IMR-90 (cell line): Measurements from ENCODE around the gene HEATR5A. TPM values are rescaled to one million over a fixed set of nuclear protein-coding genes. Genes with fewer than 3 reads are reported as not detected.

Experiments used
- ATAC-seq: fragments of 200-7000 bp; cut with Tn5 transposase; 2 replicates; pipeline ENCODE4 v1.9.1; 2020; ENCODE audit warnings: low read depth, mild to moderate bottlenecking, moderate library complexity
- BruUV-seq: library from RNA; stranded (reverse); fragments of 400-500 nt; replicated peaks from 2 replicates; lab custom pipeline; 2021; lab: Mats Ljungman, UMichigan
- CTCF ChIA-PET: fragments of 300-600 bp; formaldehyde crosslinking; extraction: SDS; loops from one replicate; lab custom pipeline; 2021; ENCODE audit warnings: antibody characterized with exemption; lab: Yijun Ruan, JAX
- POLR2A ChIA-PET: fragments of 300-600 bp; sonication (Branson Sonifier 250); formaldehyde crosslinking; loops from one replicate; lab custom pipeline; 2022; ENCODE audit warnings: antibody characterized with exemption; ENCODE audit not compliant: unreplicated experiment; lab: Charles Lee
- DNase-seq: peaks from one replicate; pipeline ENCODE4 v3.0.0; 2013
- H2AFZ ChIP-seq: replicated peaks from 2 replicates; pipeline ENCODE3; 2013; ENCODE audit warnings: low read length, mild to moderate bottlenecking; ENCODE audit not compliant: poor library complexity
- H2AK5ac ChIP-seq: 2 replicates; pipeline ENCODE4 v1.6.1; 2013; ENCODE audit warnings: low read depth, low read length, inconsistent platforms
- H2AK9ac ChIP-seq: replicated peaks from 2 replicates; pipeline ENCODE3; 2013; ENCODE audit warnings: mild to moderate bottlenecking, low read depth, low read length, moderate library complexity; ENCODE audit not compliant: poor library complexity
- H2BK120ac ChIP-seq: 2 replicates; pipeline ENCODE4 v1.6.1; 2013; ENCODE audit warnings: low read depth, low read length, inconsistent platforms
- H2BK15ac ChIP-seq: 3 replicates; pipeline ENCODE4 v1.6.1; 2013; ENCODE audit warnings: low read depth, low read length, inconsistent platforms
- H2BK20ac ChIP-seq: 2 replicates; pipeline ENCODE4 v1.6.1; 2013; ENCODE audit warnings: low read depth, mild to moderate bottlenecking, inconsistent platforms, low read length, moderate library complexity
- H2BK5ac ChIP-seq: 2 replicates; pipeline ENCODE4 v1.6.1; 2013; ENCODE audit warnings: mild to moderate bottlenecking, low read depth, low read length, inconsistent platforms; ENCODE audit not compliant: poor library complexity, severe bottlenecking
- H3K14ac ChIP-seq: replicated peaks from 2 replicates; pipeline ENCODE4 v1.6.1; 2013; ENCODE audit warnings: low read depth, low read length, inconsistent platforms
- H3K18ac ChIP-seq: 2 replicates; pipeline ENCODE4 v1.6.1; 2013; ENCODE audit warnings: low read depth, low read length, control low read depth
- H3K23ac ChIP-seq: 2 replicates; pipeline ENCODE4 v1.6.1; 2013; ENCODE audit warnings: low read depth, low read length, inconsistent platforms
- H3K27ac ChIP-seq: 2 replicates; pipeline ENCODE4 v1.5.1; 2013; ENCODE audit warnings: mild to moderate bottlenecking, control low read depth, low read length; ENCODE audit not compliant: insufficient read depth
- H3K27me3 ChIP-seq: 2 replicates; pipeline ENCODE4 v1.6.1; 2013; ENCODE audit warnings: low read length; ENCODE audit not compliant: control insufficient read depth, insufficient read depth
- H3K36me3 ChIP-seq: 2 replicates; pipeline ENCODE4 v1.6.1; 2013; ENCODE audit warnings: low read length, mixed read lengths; ENCODE audit not compliant: control insufficient read depth, insufficient read depth
- H3K4ac ChIP-seq: 2 replicates; pipeline ENCODE4 v1.6.1; 2013; ENCODE audit warnings: low read depth, low read length, inconsistent platforms
- H3K4me1 ChIP-seq: 2 replicates; pipeline ENCODE4 v1.6.1; 2013; ENCODE audit warnings: low read length, mixed read lengths; ENCODE audit not compliant: control insufficient read depth, insufficient read depth
- H3K4me2 ChIP-seq: 2 replicates; pipeline ENCODE4 v1.6.1; 2013; ENCODE audit warnings: low read depth, mild to moderate bottlenecking, control low read depth, low read length, moderate library complexity
- H3K4me3 ChIP-seq: 2 replicates; pipeline ENCODE4 v1.5.1; 2013; ENCODE audit warnings: low read depth, mild to moderate bottlenecking, control low read depth, low read length, moderate library complexity; ENCODE audit not compliant: insufficient read depth
- H3K56ac ChIP-seq: 2 replicates; pipeline ENCODE4 v1.6.1; 2013; ENCODE audit warnings: low read length, inconsistent platforms; ENCODE audit not compliant: insufficient read depth; ENCODE audit errors: extremely low read depth
- H3K79me1 ChIP-seq, 2 experiments: 2 replicates each; pipeline ENCODE4 v1.6.1; 2013; ENCODE audit warnings: low read length in 2 of 2, inconsistent platforms in 1 of 2, low read depth in 1 of 2
- H3K9ac ChIP-seq: 2 replicates; pipeline ENCODE4 v1.6.1; 2013; ENCODE audit warnings: low read depth, low read length, control low read depth
- H3K9me1 ChIP-seq: 2 replicates; pipeline ENCODE4 v1.6.1; 2013; ENCODE audit warnings: low read length, inconsistent platforms; ENCODE audit not compliant: insufficient read depth
- H3K9me3 ChIP-seq: 2 replicates; pipeline ENCODE4 v1.6.1; 2013; ENCODE audit warnings: low read length; ENCODE audit not compliant: control insufficient read depth, insufficient read depth
- H4K20me1 ChIP-seq: 2 replicates; pipeline ENCODE4 v1.6.1; 2013; ENCODE audit warnings: low read length, inconsistent platforms; ENCODE audit not compliant: insufficient read depth
- H4K5ac ChIP-seq: 2 replicates; pipeline ENCODE4 v1.6.1; 2013; ENCODE audit warnings: mild to moderate bottlenecking, low read depth, low read length, control low read depth
- H4K8ac ChIP-seq, 2 experiments: 2 replicates each; pipeline ENCODE4 v1.6.1; 2013; ENCODE audit warnings: low read depth in 2 of 2, low read length in 2 of 2, control low read depth in 1 of 2, inconsistent platforms in 1 of 2
- H4K91ac ChIP-seq: 2 replicates; pipeline ENCODE4 v1.6.1; 2013; ENCODE audit warnings: low read depth, low read length, inconsistent platforms; ENCODE audit not compliant: insufficient read depth
- BHLHE40 ChIP-seq: fragments of 150-350 bp; IDR thresholded peaks from 2 replicates; pipeline ENCODE4 v1.6.1; 2016; ENCODE audit warnings: mild to moderate bottlenecking, low read depth, low read length
- CTCF ChIP-seq: conservative IDR thresholded peaks from 2 replicates; pipeline ENCODE4 v1.5.1; 2012; ENCODE audit warnings: mild to moderate bottlenecking, low read depth, low read length, improper control_type of control experiment
- ELK1 ChIP-seq: fragments of 150-350 bp; IDR thresholded peaks from 2 replicates; pipeline ENCODE4 v1.6.1; 2016; ENCODE audit warnings: low read depth, mild to moderate bottlenecking, low read length, moderate library complexity, borderline replicate concordance
- MAFK ChIP-seq: IDR thresholded peaks from 2 replicates; pipeline ENCODE4 v1.6.1; 2012; ENCODE audit warnings: low read depth, low read length, improper control_type of control experiment
- MXI1 ChIP-seq: IDR thresholded peaks from 2 replicates; pipeline ENCODE4 v1.6.1; 2012; ENCODE audit warnings: low read depth, mild to moderate bottlenecking, low read length, moderate library complexity, borderline replicate concordance
- NFE2L2 ChIP-seq: fragments of 150-350 bp; IDR thresholded peaks from 2 replicates; pipeline ENCODE4 v1.6.1; 2016; ENCODE audit warnings: low read depth, mild to moderate bottlenecking, low read length
- POLR2A ChIP-seq: IDR thresholded peaks from 2 replicates; pipeline ENCODE4 v1.6.1; 2012; ENCODE audit warnings: mild to moderate bottlenecking, low read depth, low read length
- RAD21 ChIP-seq: IDR thresholded peaks from 2 replicates; pipeline ENCODE4 v1.6.1; 2012; ENCODE audit warnings: low read length, improper control_type of control experiment
- RCOR1 ChIP-seq: IDR thresholded peaks from 2 replicates; pipeline ENCODE4 v1.6.1; 2012; ENCODE audit warnings: mild to moderate bottlenecking, low read length, improper control_type of control experiment; ENCODE audit not compliant: insufficient replicate concordance
- RFX5 ChIP-seq: IDR thresholded peaks from 2 replicates; pipeline ENCODE4 v1.8.0; 2012; ENCODE audit warnings: low read depth, mild to moderate bottlenecking, low read length, moderate library complexity
- dilution Hi-C: fragments of 300-500 bp; cut with HindIII; formaldehyde crosslinking; loops from one replicate; pipeline ENCODE4 v1.14.3; 2018; ENCODE audit warnings: low sequenced_read_pairs; ENCODE audit not compliant: unreplicated experiment
- in situ Hi-C: fragments of 300-500 bp; cut with MboI; formaldehyde crosslinking; loops from 3 replicates; pipeline ENCODE4 v1.14.3; 2019; ENCODE audit warnings: low sequenced_read_pairs, inconsistent platforms, mixed read lengths
- intact Hi-C: fragments of 100-400 bp; cut with micrococcal nuclease; formaldehyde crosslinking; loops from 2 replicates; pipeline ENCODE4 v1.10.0; 2022
- polyA plus RNA-seq, 3 experiments: library from polyadenylated mRNA; depleted of rRNA; stranded (reverse); fragments of >200 nt; gene quantifications; 2 replicates each; pipeline ENCODE4 v1.2.3, GENCODE V29; 2012; ENCODE audit warnings: low replicate concordance in 1 of 3
- total RNA-seq: library from RNA; depleted of rRNA; stranded (reverse); fragments of >200 nt; gene quantifications from 2 replicates; pipeline ENCODE4 v1.2.3, GENCODE V29; 2012

HEATR5A gene
- total and polyA plus RNA-seq, 2 of the 4 experiments (the other 2 are of a cell fraction), result 14.0 to 48.9 TPM

GRCh38 chr14:31440280-31440679 is 19.9 kb upstream of the HEATR5A start:
- ATAC-seq, result no peak
- CTCF ChIA-PET, result interaction anchor here (1.2 kb wide), 1 partner anchor 9 kb away, joined by 3 read pairs; no protein-coding TSS in a partner anchor
- H2AK9ac ChIP-seq, result no peak overlapping the region
- no peak overlapping the region for H3K23ac ChIP-seq
- H3K4me3 ChIP-seq, result no peak overlapping the region
- peaks cover 0 to 3% of the 10 kb centered on the region in 2 experiments; a peak in 1 of 4 replicates for H3K79me1 ChIP-seq
- no peak overlapping the region for H3K4me2 ChIP-seq
- H3K18ac ChIP-seq, result no peak overlapping the region
- H4K5ac ChIP-seq, result no peak overlapping the region
- no peak overlapping the region for H2BK15ac ChIP-seq
- BruUV-seq, result no TSS peak
- peaks cover 2% of the 10 kb centered on the region; the same call in 1 of the 2 replicates for H3K4me1 ChIP-seq
- in situ Hi-C loops (no loop called here), intact Hi-C loops (no loop called here), dilution Hi-C loops (no loop called here)
- no peaks in the 10 kb centered on the region; the same call in 1 of the 2 replicates for H3K9me1 ChIP-seq
- H3K27ac ChIP-seq, result no peak overlapping the region
- H2BK5ac ChIP-seq, result no peak overlapping the region
- H2AFZ ChIP-seq, result no peak overlapping the region
- no peaks in the 10 kb centered on the region for H4K20me1 ChIP-seq
- H3K56ac ChIP-seq, result no peak overlapping the region
- no peak overlapping the region for H3K14ac ChIP-seq
- H4K91ac ChIP-seq, result no peak overlapping the region
- no peak overlapping the region for H4K8ac ChIP-seq
- DNase-seq, result no peak
- TF ChIP-seq RAD21 (no peak), MAFK (no peak), MXI1 (no peak), CTCF (no peak), NFE2L2 (no peak), ELK1 (no peak), POLR2A (no peak), BHLHE40 (no peak), RCOR1 (no peak), RFX5 (no peak)
- no peak overlapping the region for H2BK120ac ChIP-seq
- no peaks in the 10 kb centered on the region for H3K27me3 ChIP-seq
- H3K9me3 ChIP-seq, result no peaks in the 10 kb centered on the region
- POLR2A ChIA-PET, result no interaction called here
- no peak overlapping the region for H2BK20ac ChIP-seq
- H2AK5ac ChIP-seq, result no peak overlapping the region
- no peak overlapping the region for H3K9ac ChIP-seq
- H3K36me3 ChIP-seq, result no peaks in the 10 kb centered on the region
- H3K4ac ChIP-seq, result no peak overlapping the region
